ENCODE measurements around the gene RPH3AL.

RPH3AL gene

GRCh38 chr17:386141-386876 is 33.7 kb upstream of the RPH3AL start:
- peaks cover 53% of the 10 kb centered on the region for H3K4me1 Mint-ChIP-seq

GRCh38 chr17:385836-386140 is 33.2 kb upstream of the RPH3AL start:
- H3K27ac Mint-ChIP-seq: no peak overlapping the region
- TF ChIP-seq CTCF (IDR thresholded peaks at IDR 0.05; ENCODE audit: unreplicated experiment in 3 of 3): no peak
- no peaks in the 10 kb centered on the region for H3K36me3 Mint-ChIP-seq (ENCODE audit: low read depth)
- no peak overlapping the region for H3K4me3 Mint-ChIP-seq
- H3K9me3 Mint-ChIP-seq: no peaks in the 10 kb centered on the region
- H3K27me3 Mint-ChIP-seq (ENCODE audit: low read depth): peaks cover 17% of the 10 kb centered on the region
- peaks cover 53% of the 10 kb centered on the region for H3K4me1 Mint-ChIP-seq

More at GRCh38 chr17:386141-386876, 33.7 kb upstream of the RPH3AL start:
- Mint-ChIP-seq H3K4me3 (peak overlapping the region; percentile 79 to 88 (median 86)), H3K27ac (peak overlapping the region; percentile 89 to 94 (median 90)), H3K36me3 (ENCODE audit: low read depth) (no peaks in the 10 kb centered on the region), H3K27me3 (ENCODE audit: low read depth) (peaks cover 17% of the 10 kb centered on the region), H3K9me3 (no peaks in the 10 kb centered on the region)
- TF ChIP-seq CTCF (IDR thresholded peaks at IDR 0.05; ENCODE audit: unreplicated experiment in 3 of 3): peak; percentile 69 to 72 (median 72)

GRCh38 chr17:385178-385835 is 32.7 kb upstream of the RPH3AL start:
- Mint-ChIP-seq H3K4me3 (peak overlapping the region; percentile 37 to 71 (median 63)), H3K27me3 (ENCODE audit: low read depth) (peaks cover 17% of the 10 kb centered on the region), H3K27ac (peak overlapping the region in 1 of 3 experiments; percentile 93), H3K36me3 (ENCODE audit: low read depth) (no peaks in the 10 kb centered on the region), H3K9me3 (no peaks in the 10 kb centered on the region), H3K4me1 (peaks cover 53% of the 10 kb centered on the region)
- no peak for TF ChIP-seq CTCF (IDR thresholded peaks at IDR 0.05; ENCODE audit: unreplicated experiment in 3 of 3)

- Mint-ChIP-seq H3K4me1 (peaks cover 48% of the 10 kb centered on the region), H3K9me3 (no peaks in the 10 kb centered on the region), H3K27me3 (ENCODE audit: low read depth) (peaks cover 15% of the 10 kb centered on the region), H3K36me3 (ENCODE audit: low read depth) (no peaks in the 10 kb centered on the region), H3K4me3 (peak overlapping the region; percentile 75 to 81 (median 79)), H3K27ac (peak overlapping the region; percentile 85 to 95 (median 93))
- TF ChIP-seq CTCF (IDR thresholded peaks at IDR 0.05; ENCODE audit: unreplicated experiment in 3 of 3): no peak
These were observed 32.1 kb upstream of the RPH3AL start for GRCh38 chr17:384622-385177.

GRCh38 chr17:383771-384621 is 31.4 kb upstream of the RPH3AL start:
- Mint-ChIP-seq H3K27me3 (ENCODE audit: low read depth) (peaks cover 13% of the 10 kb centered on the region), H3K27ac (peak overlapping the region; percentile 85 to 95 (median 93)), H3K4me3 (peak overlapping the region; percentile 75 to 81 (median 79)), H3K9me3 (no peaks in the 10 kb centered on the region), H3K36me3 (ENCODE audit: low read depth) (no peaks in the 10 kb centered on the region), H3K4me1 (peaks cover 46% of the 10 kb centered on the region)
- TF ChIP-seq CTCF (IDR thresholded peaks at IDR 0.05; ENCODE audit: unreplicated experiment in 3 of 3): no peak
